ENCODE data around the gene PITPNC1. TPM values are rescaled to one million over a fixed set of nuclear protein-coding genes. Genes with fewer than 3 reads are reported as not detected.

Gene PITPNC1
- total RNA-seq, 1 donor from 2014 or later: 40.3 TPM

DNA sequence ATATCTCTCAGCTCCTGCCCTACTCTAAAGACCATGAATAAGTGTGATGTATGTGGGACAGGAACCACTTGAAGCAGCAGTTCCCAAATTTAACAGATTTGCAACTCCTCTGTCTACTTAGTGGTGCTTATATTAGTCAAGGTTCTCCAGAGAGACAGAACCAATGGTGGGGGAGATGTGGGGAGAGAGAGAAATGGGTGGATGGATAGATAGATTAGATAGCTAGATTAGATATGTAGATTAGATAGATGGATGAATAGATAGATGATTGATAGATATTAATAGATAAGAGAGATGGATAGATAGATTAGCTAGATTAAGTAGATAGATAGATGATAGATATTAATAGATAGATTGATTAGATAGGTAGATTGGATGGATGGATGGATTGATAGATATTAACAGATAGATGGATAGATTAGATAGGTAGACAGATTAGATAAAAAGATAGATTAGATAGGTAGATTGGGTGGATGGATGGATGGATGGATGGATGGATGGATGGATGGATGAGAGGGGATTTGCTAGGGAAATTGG is 186.7 kb downstream of the PITPNC1 start:
- TF ChIP-seq, protein P1, sequence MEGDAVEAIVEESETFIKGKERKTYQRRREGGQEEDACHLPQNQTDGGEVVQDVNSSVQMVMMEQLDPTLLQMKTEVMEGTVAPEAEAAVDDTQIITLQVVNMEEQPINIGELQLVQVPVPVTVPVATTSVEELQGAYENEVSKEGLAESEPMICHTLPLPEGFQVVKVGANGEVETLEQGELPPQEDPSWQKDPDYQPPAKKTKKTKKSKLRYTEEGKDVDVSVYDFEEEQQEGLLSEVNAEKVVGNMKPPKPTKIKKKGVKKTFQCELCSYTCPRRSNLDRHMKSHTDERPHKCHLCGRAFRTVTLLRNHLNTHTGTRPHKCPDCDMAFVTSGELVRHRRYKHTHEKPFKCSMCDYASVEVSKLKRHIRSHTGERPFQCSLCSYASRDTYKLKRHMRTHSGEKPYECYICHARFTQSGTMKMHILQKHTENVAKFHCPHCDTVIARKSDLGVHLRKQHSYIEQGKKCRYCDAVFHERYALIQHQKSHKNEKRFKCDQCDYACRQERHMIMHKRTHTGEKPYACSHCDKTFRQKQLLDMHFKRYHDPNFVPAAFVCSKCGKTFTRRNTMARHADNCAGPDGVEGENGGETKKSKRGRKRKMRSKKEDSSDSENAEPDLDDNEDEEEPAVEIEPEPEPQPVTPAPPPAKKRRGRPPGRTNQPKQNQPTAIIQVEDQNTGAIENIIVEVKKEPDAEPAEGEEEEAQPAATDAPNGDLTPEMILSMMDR (IDR thresholded peaks at IDR 0.05; ENCODE audit: partially characterized antibody, unreplicated experiment): no peak
- H3K9me3 Mint-ChIP-seq (ENCODE audit: unreplicated experiment): no peaks in the 10 kb centered on the region
- DNase-seq: no peak
- H3K4me3 Mint-ChIP-seq (ENCODE audit: unreplicated experiment): no peak overlapping the region
- peaks cover 2% of the 10 kb centered on the region for H3K4me1 Mint-ChIP-seq (ENCODE audit: low read depth, unreplicated experiment)
- H3K36me3 Mint-ChIP-seq (ENCODE audit: unreplicated experiment): no peaks in the 10 kb centered on the region
- no peak overlapping the region for H3K27ac Mint-ChIP-seq (ENCODE audit: unreplicated experiment)
- H3K27me3 Mint-ChIP-seq (ENCODE audit: unreplicated experiment): no peaks in the 10 kb centered on the region

- Mint-ChIP-seq H3K27me3 (ENCODE audit: unreplicated experiment) (no peaks in the 10 kb centered on the region), H3K27ac (ENCODE audit: unreplicated experiment) (no peak overlapping the region), H3K4me1 (ENCODE audit: low read depth, unreplicated experiment) (peaks cover 9% of the 10 kb centered on the region), H3K9me3 (ENCODE audit: unreplicated experiment) (no peaks in the 10 kb centered on the region), H3K36me3 (ENCODE audit: unreplicated experiment) (no peaks in the 10 kb centered on the region), H3K4me3 (ENCODE audit: unreplicated experiment) (no peak overlapping the region)
- no peak for DNase-seq
- TF ChIP-seq, protein P1 (IDR thresholded peaks at IDR 0.05; ENCODE audit: partially characterized antibody, unreplicated experiment): no peak
Measured at GRCh38 chr17:67565068-67565467, 188.0 kb downstream of the PITPNC1 start.

GRCh38 chr17:67566656-67567055 is 189.6 kb downstream of the PITPNC1 start:
- no peak for DNase-seq
- peaks cover 10% of the 10 kb centered on the region for H3K4me1 Mint-ChIP-seq (ENCODE audit: low read depth, unreplicated experiment)
- H3K27ac Mint-ChIP-seq (ENCODE audit: unreplicated experiment): no peak overlapping the region
- no peaks in the 10 kb centered on the region for H3K36me3 Mint-ChIP-seq (ENCODE audit: unreplicated experiment)
- H3K27me3 Mint-ChIP-seq (ENCODE audit: unreplicated experiment): no peaks in the 10 kb centered on the region
- H3K4me3 Mint-ChIP-seq (ENCODE audit: unreplicated experiment): no peak overlapping the region
- peaks cover 2% of the 10 kb centered on the region for H3K9me3 Mint-ChIP-seq (ENCODE audit: unreplicated experiment)
- TF ChIP-seq, protein P1 (IDR thresholded peaks at IDR 0.05; ENCODE audit: partially characterized antibody, unreplicated experiment): no peak

- DNase-seq: no peak
- H3K27ac Mint-ChIP-seq (ENCODE audit: unreplicated experiment): no peak overlapping the region
- TF ChIP-seq, protein P1 (IDR thresholded peaks at IDR 0.05; ENCODE audit: partially characterized antibody, unreplicated experiment): no peak
Measured at GRCh38 chr17:67569015-67569451, 192.0 kb downstream of the PITPNC1 start.

GRCh38 chr17:67569873-67570272 is 192.8 kb downstream of the PITPNC1 start:
- H3K36me3 Mint-ChIP-seq (ENCODE audit: unreplicated experiment): no peaks in the 10 kb centered on the region
- peaks cover 4% of the 10 kb centered on the region for H3K9me3 Mint-ChIP-seq (ENCODE audit: unreplicated experiment)
- H3K4me3 Mint-ChIP-seq (ENCODE audit: unreplicated experiment): no peak overlapping the region
- TF ChIP-seq, protein P1 (IDR thresholded peaks at IDR 0.05; ENCODE audit: partially characterized antibody, unreplicated experiment): no peak
- no peak overlapping the region for H3K27ac Mint-ChIP-seq (ENCODE audit: unreplicated experiment)
- DNase-seq: no peak
- H3K4me1 Mint-ChIP-seq (ENCODE audit: low read depth, unreplicated experiment): peaks cover 14% of the 10 kb centered on the region
- H3K27me3 Mint-ChIP-seq (ENCODE audit: unreplicated experiment): peaks cover 2% of the 10 kb centered on the region

More at GRCh38 chr17:67569015-67569451, 192.0 kb downstream of the PITPNC1 start:
- Mint-ChIP-seq H3K4me3 (ENCODE audit: unreplicated experiment) (peak overlapping the region; percentile 8), H3K9me3 (ENCODE audit: unreplicated experiment) (peaks cover 4% of the 10 kb centered on the region), H3K36me3 (ENCODE audit: unreplicated experiment) (no peaks in the 10 kb centered on the region), H3K27me3 (ENCODE audit: unreplicated experiment) (peaks cover 2% of the 10 kb centered on the region), H3K4me1 (ENCODE audit: low read depth, unreplicated experiment) (peaks cover 10% of the 10 kb centered on the region)
